Measurements from ENCODE around the gene TDRD7.

TDRD7 gene

GRCh38 chr9:97518166-97518908, 106.4 kb downstream of the TDRD7 start:
- Histone ChIP-seq H3K4me1 (ENCODE audit: control insufficient read depth, insufficient read depth, low read length) (peaks cover 10% of the 10 kb centered on the region), H3K4me3 (ENCODE audit: low read length) (no peak overlapping the region)

GRCh38 chr9:97518909-97519307, 107.0 kb downstream of the TDRD7 start:
- Histone ChIP-seq H3K27me3 (ENCODE audit: control insufficient read depth, insufficient read depth, low read length) (peaks cover 2% of the 10 kb centered on the region), H3K4me1 (ENCODE audit: control insufficient read depth, insufficient read depth, low read length) (peaks cover 10% of the 10 kb centered on the region), H3K9me3 (ENCODE audit: control insufficient read depth, low read length) (no peaks in the 10 kb centered on the region), H3K36me3 (ENCODE audit: control insufficient read depth, insufficient read depth, low read length) (no peaks in the 10 kb centered on the region), H3K4me3 (ENCODE audit: low read length) (no peak overlapping the region), H3K9ac (ENCODE audit: low read length) (no peak overlapping the region)

More at GRCh38 chr9:97518166-97518908, 106.4 kb downstream of the TDRD7 start:
- Histone ChIP-seq H3K36me3 (ENCODE audit: control insufficient read depth, insufficient read depth, low read length) (no peaks in the 10 kb centered on the region), H3K9ac (ENCODE audit: low read length) (no peak overlapping the region), H3K27me3 (ENCODE audit: control insufficient read depth, insufficient read depth, low read length) (peaks cover 2% of the 10 kb centered on the region), H3K9me3 (ENCODE audit: control insufficient read depth, low read length) (no peaks in the 10 kb centered on the region)

- Histone ChIP-seq H3K9me3 (ENCODE audit: control insufficient read depth, low read length) (no peaks in the 10 kb centered on the region), H3K4me3 (ENCODE audit: low read length) (no peak overlapping the region), H3K4me1 (ENCODE audit: control insufficient read depth, insufficient read depth, low read length) (peaks cover 10% of the 10 kb centered on the region), H3K9ac (ENCODE audit: low read length) (no peak overlapping the region), H3K27me3 (ENCODE audit: control insufficient read depth, insufficient read depth, low read length) (peaks cover 2% of the 10 kb centered on the region), H3K36me3 (ENCODE audit: control insufficient read depth, insufficient read depth, low read length) (no peaks in the 10 kb centered on the region)
Measured at GRCh38 chr9:97519441-97519970, 107.6 kb downstream of the TDRD7 start.

GRCh38 chr9:97521576-97522333, 109.9 kb downstream of the TDRD7 start:
- no peaks in the 10 kb centered on the region for H3K36me3 ChIP-seq (ENCODE audit: control insufficient read depth, insufficient read depth, low read length)
- H3K9me3 ChIP-seq (ENCODE audit: control insufficient read depth, low read length): no peaks in the 10 kb centered on the region
- H3K27me3 ChIP-seq (ENCODE audit: control insufficient read depth, insufficient read depth, low read length): peaks cover 2% of the 10 kb centered on the region
- peaks cover 18% of the 10 kb centered on the region for H3K4me1 ChIP-seq (ENCODE audit: control insufficient read depth, insufficient read depth, low read length)
- no peak overlapping the region for H3K4me3 ChIP-seq (ENCODE audit: low read length)
- H3K9ac ChIP-seq (ENCODE audit: low read length): no peak overlapping the region

GRCh38 chr9:97524424-97524823, 112.5 kb downstream of the TDRD7 start:
- H3K9ac ChIP-seq (ENCODE audit: low read length): no peak overlapping the region
- H3K9me3 ChIP-seq (ENCODE audit: control insufficient read depth, low read length): no peaks in the 10 kb centered on the region
- no peaks in the 10 kb centered on the region for H3K36me3 ChIP-seq (ENCODE audit: control insufficient read depth, insufficient read depth, low read length)
- H3K27me3 ChIP-seq (ENCODE audit: control insufficient read depth, insufficient read depth, low read length): no peaks in the 10 kb centered on the region
- H3K4me1 ChIP-seq (ENCODE audit: control insufficient read depth, insufficient read depth, low read length): peaks cover 8% of the 10 kb centered on the region
- no peak overlapping the region for H3K4me3 ChIP-seq (ENCODE audit: low read length)

GRCh38 chr9:97525451-97525850, 113.6 kb downstream of the TDRD7 start:
- no peaks in the 10 kb centered on the region for H3K27me3 ChIP-seq (ENCODE audit: control insufficient read depth, insufficient read depth, low read length)
- no peaks in the 10 kb centered on the region for H3K9me3 ChIP-seq (ENCODE audit: control insufficient read depth, low read length)
- no peak overlapping the region for H3K4me3 ChIP-seq (ENCODE audit: low read length)
- H3K4me1 ChIP-seq (ENCODE audit: control insufficient read depth, insufficient read depth, low read length): peaks cover 8% of the 10 kb centered on the region
- H3K36me3 ChIP-seq (ENCODE audit: control insufficient read depth, insufficient read depth, low read length): no peaks in the 10 kb centered on the region
- no peak overlapping the region for H3K9ac ChIP-seq (ENCODE audit: low read length)

- Histone ChIP-seq H3K9ac (ENCODE audit: low read length) (no peak overlapping the region), H3K4me1 (ENCODE audit: control insufficient read depth, insufficient read depth, low read length) (peaks cover 8% of the 10 kb centered on the region), H3K4me3 (ENCODE audit: low read length) (no peak overlapping the region), H3K27me3 (ENCODE audit: control insufficient read depth, insufficient read depth, low read length) (no peaks in the 10 kb centered on the region), H3K9me3 (ENCODE audit: control insufficient read depth, low read length) (no peaks in the 10 kb centered on the region), H3K36me3 (ENCODE audit: control insufficient read depth, insufficient read depth, low read length) (no peaks in the 10 kb centered on the region)
Measured at GRCh38 chr9:97526895-97527575, 115.1 kb downstream of the TDRD7 start.

- Histone ChIP-seq H3K36me3 (ENCODE audit: control insufficient read depth, insufficient read depth, low read length) (no peaks in the 10 kb centered on the region), H3K4me1 (ENCODE audit: control insufficient read depth, insufficient read depth, low read length) (peaks cover 8% of the 10 kb centered on the region), H3K4me3 (ENCODE audit: low read length) (no peak overlapping the region), H3K9ac (ENCODE audit: low read length) (no peak overlapping the region), H3K9me3 (ENCODE audit: control insufficient read depth, low read length) (no peaks in the 10 kb centered on the region), H3K27me3 (ENCODE audit: control insufficient read depth, insufficient read depth, low read length) (no peaks in the 10 kb centered on the region)
Measured at GRCh38 chr9:97527626-97528528, 116.0 kb downstream of the TDRD7 start.

GRCh38 chr9:97528529-97529230, 116.8 kb downstream of the TDRD7 start:
- H3K4me3 ChIP-seq (ENCODE audit: low read length): no peak overlapping the region
- no peaks in the 10 kb centered on the region for H3K9me3 ChIP-seq (ENCODE audit: control insufficient read depth, low read length)
- H3K36me3 ChIP-seq (ENCODE audit: control insufficient read depth, insufficient read depth, low read length): no peaks in the 10 kb centered on the region
- H3K27me3 ChIP-seq (ENCODE audit: control insufficient read depth, insufficient read depth, low read length): no peaks in the 10 kb centered on the region
- peaks cover 8% of the 10 kb centered on the region for H3K4me1 ChIP-seq (ENCODE audit: control insufficient read depth, insufficient read depth, low read length)
- no peak overlapping the region for H3K9ac ChIP-seq (ENCODE audit: low read length)

GRCh38 chr9:97529363-97530076, 117.6 kb downstream of the TDRD7 start:
- no peak overlapping the region for H3K9ac ChIP-seq (ENCODE audit: low read length)
- H3K4me3 ChIP-seq (ENCODE audit: low read length): no peak overlapping the region
- no peaks in the 10 kb centered on the region for H3K9me3 ChIP-seq (ENCODE audit: control insufficient read depth, low read length)
- H3K4me1 ChIP-seq (ENCODE audit: control insufficient read depth, insufficient read depth, low read length): peaks cover 8% of the 10 kb centered on the region
- no peaks in the 10 kb centered on the region for H3K27me3 ChIP-seq (ENCODE audit: control insufficient read depth, insufficient read depth, low read length)
- H3K36me3 ChIP-seq (ENCODE audit: control insufficient read depth, insufficient read depth, low read length): no peaks in the 10 kb centered on the region

All from mucosa of stomach (tissue), 1 donor.